Adrenal gland (tissue), 5 donors: Measurements from ENCODE around the gene NOL9.

Experiments
- CTCF ChIP-seq, 6 experiments: fragments of 450-650 bp in 4 of 6; fragments of 200-600 bp in 2 of 6; sonication (generic) in 1 of 6; IDR thresholded peaks; 1 replicate in 5 of 6; 2 replicates in 1 of 6; pipeline versions ENCODE4 v1.5.1 to v1.8.0; 2016 to 2021; ENCODE audit warnings: antibody characterized with exemption in 6 of 6, mild to moderate bottlenecking in 2 of 6, moderate library complexity in 1 of 6
- POLR2A ChIP-seq, 2 donors: fragments of 450-650 bp; IDR thresholded peaks; one replicate each; pipeline ENCODE4 v1.6.1; 2017; ENCODE audit warnings: antibody characterized with exemption in 2 of 2, mild to moderate bottlenecking in 2 of 2, moderate library complexity in 1 of 2
- donor health status: DM: no; HTN: no; CAD: no.

GRCh38 chr1:6509220-6509918 is 44.9 kb downstream of the NOL9 start:
- TF ChIP-seq CTCF (IDR thresholded peaks at IDR 0.05) (no peak), POLR2A (IDR thresholded peaks at IDR 0.05) (no peak)
